Central memory CD8-positive, alpha-beta T cell (primary cell): ENCODE results near the gene USP22.
A peak's percentile ranks its signal among the peaks of the same experiment; 100 is the strongest.

Experiments used
- ATAC-seq: fragments of 150-1000 bp; cut with Tn5 transposase; replicated peaks from 2 replicates; pipeline ENCODE4 v1.10.0; 2022; ENCODE audit warnings: mild to moderate bottlenecking, moderate FRiP score, moderate number of reproducible peaks; ENCODE audit not compliant: poor library complexity, severe bottlenecking; ENCODE audit errors: extremely low read depth
- DNase-seq, 2 donors: peaks; one replicate each; pipeline ENCODE4 v3.0.0; 2021; ENCODE audit warnings: low spot score in 2 of 2
- H3K27ac Mint-ChIP-seq: one replicate; pipeline ENCODE4 v1.8.0; 2022; ENCODE audit warnings: low read depth, mild to moderate bottlenecking, moderate library complexity, mixed read lengths
- H3K27me3 Mint-ChIP-seq: one replicate; pipeline ENCODE4 v1.8.0; 2022; ENCODE audit warnings: mixed read lengths
- H3K36me3 Mint-ChIP-seq: one replicate; pipeline ENCODE4 v1.8.0; 2022; ENCODE audit warnings: mild to moderate bottlenecking, moderate library complexity, mixed read lengths; ENCODE audit not compliant: insufficient read depth
- H3K4me1 Mint-ChIP-seq: one replicate; pipeline ENCODE4 v1.8.0; 2022; ENCODE audit warnings: mixed read lengths
- H3K4me3 Mint-ChIP-seq: one replicate; pipeline ENCODE4 v1.8.0; 2022; ENCODE audit warnings: mild to moderate bottlenecking, moderate library complexity, mixed read lengths
- H3K9me3 Mint-ChIP-seq: one replicate; pipeline ENCODE4 v1.8.0; 2022; ENCODE audit warnings: mixed read lengths

Gene USP22

GRCh38 chr17:20993863-20994778, 48.7 kb downstream of the USP22 start:
- Mint-ChIP-seq H3K4me1 (peaks cover 7% of the 10 kb centered on the region), H3K27ac (no peak overlapping the region), H3K27me3 (no peaks in the 10 kb centered on the region), H3K36me3 (peaks cover 6% of the 10 kb centered on the region), H3K4me3 (no peak overlapping the region), H3K9me3 (no peaks in the 10 kb centered on the region)
- DNase-seq (no peak), ATAC-seq (no peak)

GRCh38 chr17:20992987-20993862, 49.6 kb downstream of the USP22 start:
- Mint-ChIP-seq H3K36me3 (peaks cover 1% of the 10 kb centered on the region), H3K9me3 (no peaks in the 10 kb centered on the region), H3K4me3 (no peak overlapping the region), H3K27ac (no peak overlapping the region), H3K27me3 (no peaks in the 10 kb centered on the region), H3K4me1 (no peaks in the 10 kb centered on the region)
- DNase-seq (peak; percentile 46 to 49), ATAC-seq (peak; percentile 68)

GRCh38 chr17:20992416-20992815, 50.4 kb downstream of the USP22 start:
- H3K4me3 Mint-ChIP-seq = no peak overlapping the region

GRCh38 chr17:20991276-20992037, 51.4 kb downstream of the USP22 start:
- H3K4me3 Mint-ChIP-seq = no peak overlapping the region
- no peak for DNase-seq
- ATAC-seq = no peak
- no peaks in the 10 kb centered on the region for H3K27me3 Mint-ChIP-seq
- no peak overlapping the region for H3K27ac Mint-ChIP-seq
- peaks cover 1% of the 10 kb centered on the region for H3K36me3 Mint-ChIP-seq
- no peaks in the 10 kb centered on the region for H3K9me3 Mint-ChIP-seq
- no peaks in the 10 kb centered on the region for H3K4me1 Mint-ChIP-seq

More at GRCh38 chr17:20992416-20992815, 50.4 kb downstream of the USP22 start:
- ATAC-seq = no peak
- H3K27ac Mint-ChIP-seq = no peak overlapping the region
- no peaks in the 10 kb centered on the region for H3K9me3 Mint-ChIP-seq
- no peaks in the 10 kb centered on the region for H3K27me3 Mint-ChIP-seq
- no peak for DNase-seq
- H3K36me3 Mint-ChIP-seq = peaks cover 1% of the 10 kb centered on the region
- H3K4me1 Mint-ChIP-seq = no peaks in the 10 kb centered on the region

- ATAC-seq (no peak), DNase-seq (no peak)
- Mint-ChIP-seq H3K36me3 (no peaks in the 10 kb centered on the region), H3K9me3 (no peaks in the 10 kb centered on the region), H3K27ac (no peak overlapping the region), H3K4me1 (no peaks in the 10 kb centered on the region), H3K27me3 (no peaks in the 10 kb centered on the region), H3K4me3 (no peak overlapping the region)
Observed at GRCh38 chr17:20989991-20990855, 52.6 kb downstream of the USP22 start.

- no peaks in the 10 kb centered on the region for H3K27me3 Mint-ChIP-seq
- no peaks in the 10 kb centered on the region for H3K4me1 Mint-ChIP-seq
- no peaks in the 10 kb centered on the region for H3K36me3 Mint-ChIP-seq
- ATAC-seq (no peak), DNase-seq (no peak)
- no peak overlapping the region for H3K27ac Mint-ChIP-seq
- no peak overlapping the region for H3K4me3 Mint-ChIP-seq
- H3K9me3 Mint-ChIP-seq = no peaks in the 10 kb centered on the region
Observed at GRCh38 chr17:20989481-20989880, 53.3 kb downstream of the USP22 start.

GRCh38 chr17:20988896-20989295, 53.9 kb downstream of the USP22 start:
- Mint-ChIP-seq H3K27ac (no peak overlapping the region), H3K9me3 (no peaks in the 10 kb centered on the region), H3K36me3 (no peaks in the 10 kb centered on the region), H3K4me3 (no peak overlapping the region), H3K4me1 (no peaks in the 10 kb centered on the region), H3K27me3 (no peaks in the 10 kb centered on the region)
- no peak for DNase-seq
- no peak for ATAC-seq

- Mint-ChIP-seq H3K27ac (no peak overlapping the region), H3K27me3 (no peaks in the 10 kb centered on the region), H3K9me3 (no peaks in the 10 kb centered on the region), H3K4me1 (no peaks in the 10 kb centered on the region), H3K4me3 (no peak overlapping the region), H3K36me3 (no peaks in the 10 kb centered on the region)
- no peak for DNase-seq
- ATAC-seq = no peak
Observed at GRCh38 chr17:20988001-20988636, 54.7 kb downstream of the USP22 start.

GRCh38 chr17:20987511-20987910, 55.3 kb downstream of the USP22 start:
- Mint-ChIP-seq H3K4me3 (no peak overlapping the region), H3K27ac (no peak overlapping the region), H3K9me3 (no peaks in the 10 kb centered on the region), H3K27me3 (peaks cover 1% of the 10 kb centered on the region), H3K4me1 (no peaks in the 10 kb centered on the region), H3K36me3 (no peaks in the 10 kb centered on the region)
- no peak for DNase-seq
- no peak for ATAC-seq

- no peak overlapping the region for H3K4me3 Mint-ChIP-seq
- H3K4me1 Mint-ChIP-seq = no peaks in the 10 kb centered on the region
- no peaks in the 10 kb centered on the region for H3K9me3 Mint-ChIP-seq
- H3K27ac Mint-ChIP-seq = no peak overlapping the region
- peaks cover 7% of the 10 kb centered on the region for H3K27me3 Mint-ChIP-seq
- ATAC-seq = no peak
- no peak for DNase-seq
- no peaks in the 10 kb centered on the region for H3K36me3 Mint-ChIP-seq
Observed at GRCh38 chr17:20986767-20987510, 55.9 kb downstream of the USP22 start.

- H3K9me3 Mint-ChIP-seq = no peaks in the 10 kb centered on the region
- DNase-seq = no peak
- no peak for ATAC-seq
- no peaks in the 10 kb centered on the region for H3K36me3 Mint-ChIP-seq
- H3K4me1 Mint-ChIP-seq = no peaks in the 10 kb centered on the region
- H3K27ac Mint-ChIP-seq = no peak overlapping the region
- no peak overlapping the region for H3K4me3 Mint-ChIP-seq
- H3K27me3 Mint-ChIP-seq = peaks cover 44% of the 10 kb centered on the region
Observed at GRCh38 chr17:20983359-20983637, 59.5 kb downstream of the USP22 start.
